H9 (cell line): ENCODE measurements around the gene CTPS1. TPM values are rescaled to one million over a fixed set of nuclear protein-coding genes. Genes with fewer than 3 reads are reported as not detected.

Source experiments
- DNase-seq: peaks from one replicate; pipeline ENCODE4 v3.0.0-alpha.2; 2017
- H2AFZ ChIP-seq: one replicate; pipeline ENCODE4 v1.6.1; 2013; ENCODE audit warnings: mild to moderate bottlenecking, low read length, control low read depth, moderate library complexity
- H2AK5ac ChIP-seq: 2 replicates; pipeline ENCODE4 v1.6.1; 2013; ENCODE audit warnings: low read length, control low read depth, mixed read lengths; ENCODE audit not compliant: insufficient read length
- H2BK120ac ChIP-seq: one replicate; pipeline ENCODE4 v1.6.1; 2013; ENCODE audit warnings: low read depth, mild to moderate bottlenecking, low read length, control low read depth, inconsistent platforms; ENCODE audit not compliant: poor library complexity, severe bottlenecking
- H2BK12ac ChIP-seq: 2 replicates; pipeline ENCODE4 v1.6.1; 2013; ENCODE audit warnings: low read length, control low read depth, mixed read lengths, low read depth; ENCODE audit not compliant: insufficient read length
- H2BK15ac ChIP-seq: 2 replicates; pipeline ENCODE4 v1.6.1; 2013; ENCODE audit warnings: low read depth, low read length, control low read depth
- H2BK20ac ChIP-seq: one replicate; pipeline ENCODE4 v1.6.1; 2013; ENCODE audit warnings: low read depth, mild to moderate bottlenecking, low read length, control low read depth, inconsistent platforms; ENCODE audit not compliant: poor library complexity, severe bottlenecking
- H2BK5ac ChIP-seq: 2 replicates; pipeline ENCODE4 v1.6.1; 2013; ENCODE audit warnings: low read length, control low read depth, mixed read lengths; ENCODE audit not compliant: insufficient read length
- H3K14ac ChIP-seq: 2 replicates; pipeline ENCODE4 v1.6.1; 2013; ENCODE audit warnings: low read length, control low read depth; ENCODE audit not compliant: insufficient read depth
- H3K18ac ChIP-seq: 2 replicates; pipeline ENCODE4 v1.6.1; 2013; ENCODE audit warnings: low read depth, mild to moderate bottlenecking, mixed read lengths, low read length, control low read depth; ENCODE audit not compliant: insufficient read length
- H3K23ac ChIP-seq: 2 replicates; pipeline ENCODE4 v1.6.1; 2013; ENCODE audit warnings: low read length, control low read depth, mixed read lengths, low read depth; ENCODE audit not compliant: insufficient read length
- H3K23me2 ChIP-seq: 2 replicates; pipeline ENCODE4 v1.6.1; 2013; ENCODE audit warnings: low read depth, mild to moderate bottlenecking, mixed read lengths, low read length, control low read depth; ENCODE audit not compliant: insufficient read length, poor library complexity, severe bottlenecking
- H3K27ac ChIP-seq: 2 replicates; pipeline ENCODE4 v1.5.1; 2013; ENCODE audit warnings: low read length, control low read depth, mixed read lengths, low read depth; ENCODE audit not compliant: insufficient read length
- H3K27me3 ChIP-seq: 2 replicates; pipeline ENCODE4 v1.6.1; 2013; ENCODE audit warnings: low read length, control low read depth, inconsistent platforms; ENCODE audit not compliant: insufficient read depth
- H3K4ac ChIP-seq: 2 replicates; pipeline ENCODE4 v1.6.1; 2013; ENCODE audit warnings: low read depth, mild to moderate bottlenecking, control low read depth, inconsistent platforms, low read length, moderate library complexity
- H3K4me1 ChIP-seq: 2 replicates; pipeline ENCODE4 v1.6.1; 2013; ENCODE audit warnings: low read length, control low read depth, inconsistent platforms; ENCODE audit not compliant: insufficient read depth
- H3K4me2 ChIP-seq: 2 replicates; pipeline ENCODE4 v1.6.1; 2013; ENCODE audit warnings: low read length, control low read depth, mixed read lengths; ENCODE audit not compliant: insufficient read length, insufficient read depth
- H3K56ac ChIP-seq: 2 replicates; pipeline ENCODE4 v1.6.1; 2013; ENCODE audit warnings: low read depth, mild to moderate bottlenecking, mixed read lengths, low read length, control low read depth; ENCODE audit not compliant: insufficient read length
- H3K79me1 ChIP-seq: 2 replicates; pipeline ENCODE4 v1.6.1; 2013; ENCODE audit warnings: low read depth, mild to moderate bottlenecking, moderate library complexity, low read length, control low read depth, inconsistent platforms; ENCODE audit not compliant: insufficient read depth, poor library complexity, severe bottlenecking
- H3K79me2 ChIP-seq: 2 replicates; pipeline ENCODE4 v1.6.1; 2013; ENCODE audit warnings: low read length, control low read depth, inconsistent platforms; ENCODE audit not compliant: insufficient read depth
- H3K9ac ChIP-seq: 2 replicates; pipeline ENCODE4 v1.6.1; 2013; ENCODE audit warnings: low read length, control low read depth, mixed read lengths; ENCODE audit not compliant: insufficient read length; ENCODE audit errors: extremely low read depth
- H3K9me3 ChIP-seq: one replicate; pipeline ENCODE4 v1.6.1; 2013; ENCODE audit warnings: low read depth, low read length, inconsistent platforms; ENCODE audit not compliant: control insufficient read depth
- H3T11ph ChIP-seq: one replicate; pipeline ENCODE4 v1.6.1; 2013; ENCODE audit warnings: mild to moderate bottlenecking, low read length, control low read depth, inconsistent platforms
- H4K20me1 ChIP-seq: one replicate; pipeline ENCODE4 v1.6.1; 2013; ENCODE audit not compliant: control insufficient read depth, insufficient read length, insufficient read depth
- H4K5ac ChIP-seq: 2 replicates; pipeline ENCODE4 v1.6.1; 2013; ENCODE audit warnings: low read depth, mild to moderate bottlenecking, mixed read lengths, low read length, control low read depth; ENCODE audit not compliant: insufficient read length
- H4K8ac ChIP-seq: replicated peaks from 2 replicates; pipeline ENCODE4 v1.6.1; 2013; ENCODE audit warnings: low read length, control low read depth, mixed read lengths, low read depth; ENCODE audit not compliant: insufficient read length
- H4K91ac ChIP-seq: 2 replicates; pipeline ENCODE4 v1.6.1; 2013; ENCODE audit warnings: low read depth, mild to moderate bottlenecking, moderate library complexity, mixed read lengths, low read length, control low read depth; ENCODE audit not compliant: insufficient read length
- H3K27ac Mint-ChIP-seq, 3 experiments: 2 replicates in 2 of 3; 3 replicates in 1 of 3; pipeline ENCODE4 v1.8.0; 2020 to 2021; ENCODE audit warnings: mixed read lengths in 3 of 3, mild to moderate bottlenecking in 1 of 3, moderate library complexity in 1 of 3
- H3K27me3 Mint-ChIP-seq: 2 replicates; pipeline ENCODE4 v1.8.0; 2021; ENCODE audit warnings: low read depth, mild to moderate bottlenecking, moderate library complexity, mixed read lengths
- H3K36me3 Mint-ChIP-seq, 3 experiments: 2 replicates in 2 of 3; 3 replicates in 1 of 3; pipeline ENCODE4 v1.8.0; 2020 to 2021; ENCODE audit warnings: low read depth in 3 of 3, mixed read lengths in 3 of 3; ENCODE audit not compliant: insufficient read depth in 1 of 3
- H3K4me1 Mint-ChIP-seq, 2 experiments: 2 replicates each; pipeline ENCODE4 v1.8.0; 2020; ENCODE audit warnings: mixed read lengths in 2 of 2
- H3K4me3 Mint-ChIP-seq, 2 experiments: 2 replicates in 1 of 2; 3 replicates in 1 of 2; pipeline ENCODE4 v1.8.0; 2020 to 2021; ENCODE audit warnings: mild to moderate bottlenecking in 2 of 2, mixed read lengths in 2 of 2, moderate library complexity in 1 of 2
- H3K9me3 Mint-ChIP-seq, 2 experiments: 2 replicates in 1 of 2; 3 replicates in 1 of 2; pipeline ENCODE4 v1.8.0; 2020; ENCODE audit warnings: mild to moderate bottlenecking in 2 of 2, mixed read lengths in 2 of 2, moderate library complexity in 1 of 2
- WGBS: extraction: QIAGEN DNeasy Blood & Tissue Kit; methylation state at CpG from one replicate; pipeline ENCODE4 v1.1.7; 2013; ENCODE audit warnings: missing lambda C conversion rate, low lambda C conversion rate, mixed read lengths; ENCODE audit not compliant: insufficient read length; ENCODE audit errors: extremely low coverage; 5-methylcytosine and 5-hydroxymethylcytosine counted together
- total RNA-seq: library from RNA; stranded (reverse); gene quantifications from 2 replicates; pipeline ENCODE4 v1.2.1, GENCODE V29; 2021
- TF ChIP-seq, protein P1 (sequence below): fragments of 200-600 bp; sonication (generic); conservative IDR thresholded peaks from 3 replicates; pipeline ENCODE4 v1.8.0; 2021; ENCODE audit warnings: antibody characterized with exemption, mild to moderate bottlenecking

The CTPS1 gene
- total RNA-seq, 1 experiment from 2014 or later: 105 TPM

DNA sequence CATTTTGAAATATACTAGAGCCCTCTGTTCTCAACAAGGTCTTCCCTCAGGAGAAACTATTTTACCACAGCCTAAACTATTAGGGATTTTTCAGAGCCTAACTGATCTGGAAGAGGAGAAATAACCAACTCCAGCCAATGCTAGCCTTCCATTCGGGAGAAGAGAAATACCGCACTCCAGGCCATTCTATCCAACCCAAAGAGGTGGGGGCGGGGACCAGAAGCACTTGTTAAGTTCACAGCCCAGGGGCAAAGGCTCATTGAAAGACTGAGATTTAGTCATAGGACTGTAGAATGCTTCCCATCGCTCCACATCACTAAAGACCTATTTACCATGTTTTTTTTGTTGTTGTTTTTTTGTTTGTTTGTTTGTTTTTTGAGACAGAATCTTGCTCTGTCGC is 77.4 kb downstream of the CTPS1 start:
- Histone ChIP-seq H3K4me1 (no peaks in the 10 kb centered on the region), H2BK20ac (no peak overlapping the region), H4K20me1 (no peaks in the 10 kb centered on the region), H3K18ac (no peak overlapping the region), H3K79me1 (no peaks in the 10 kb centered on the region), H2AK5ac (no peak overlapping the region), H2BK5ac (no peak overlapping the region), H3K27me3 (no peaks in the 10 kb centered on the region), H2BK15ac (no peak overlapping the region), H4K91ac (no peak overlapping the region), H4K5ac (no peak overlapping the region), H3T11ph (no peak overlapping the region), H2BK120ac (no peak overlapping the region), H3K27ac (no peak overlapping the region), H3K9ac (no peak overlapping the region), H3K4ac (no peak overlapping the region), H3K79me2 (no peaks in the 10 kb centered on the region), H3K56ac (no peak overlapping the region), H3K4me2 (no peak overlapping the region), H3K9me3 (no peaks in the 10 kb centered on the region), H3K23ac (no peak overlapping the region), H2AFZ (no peak overlapping the region), H4K8ac (no peak overlapping the region), H3K14ac (no peak overlapping the region), H2BK12ac (no peak overlapping the region), H3K23me2 (no peaks in the 10 kb centered on the region)
- DNase-seq: no peak
- Mint-ChIP-seq H3K27ac (no peak overlapping the region), H3K27me3 (no peaks in the 10 kb centered on the region), H3K4me3 (no peak overlapping the region), H3K4me1 (peaks cover 8 to 14% of the 10 kb centered on the region in 2 experiments; a peak in 3 of 4 replicates), H3K9me3 (peaks cover 0 to 8% of the 10 kb centered on the region in 2 experiments; a peak in 4 of 5 replicates), H3K36me3 (peaks cover 27 to 44% (median 28%) of the 10 kb centered on the region in 3 experiments; a peak in 6 of 7 replicates)
- TF ChIP-seq, protein P1, sequence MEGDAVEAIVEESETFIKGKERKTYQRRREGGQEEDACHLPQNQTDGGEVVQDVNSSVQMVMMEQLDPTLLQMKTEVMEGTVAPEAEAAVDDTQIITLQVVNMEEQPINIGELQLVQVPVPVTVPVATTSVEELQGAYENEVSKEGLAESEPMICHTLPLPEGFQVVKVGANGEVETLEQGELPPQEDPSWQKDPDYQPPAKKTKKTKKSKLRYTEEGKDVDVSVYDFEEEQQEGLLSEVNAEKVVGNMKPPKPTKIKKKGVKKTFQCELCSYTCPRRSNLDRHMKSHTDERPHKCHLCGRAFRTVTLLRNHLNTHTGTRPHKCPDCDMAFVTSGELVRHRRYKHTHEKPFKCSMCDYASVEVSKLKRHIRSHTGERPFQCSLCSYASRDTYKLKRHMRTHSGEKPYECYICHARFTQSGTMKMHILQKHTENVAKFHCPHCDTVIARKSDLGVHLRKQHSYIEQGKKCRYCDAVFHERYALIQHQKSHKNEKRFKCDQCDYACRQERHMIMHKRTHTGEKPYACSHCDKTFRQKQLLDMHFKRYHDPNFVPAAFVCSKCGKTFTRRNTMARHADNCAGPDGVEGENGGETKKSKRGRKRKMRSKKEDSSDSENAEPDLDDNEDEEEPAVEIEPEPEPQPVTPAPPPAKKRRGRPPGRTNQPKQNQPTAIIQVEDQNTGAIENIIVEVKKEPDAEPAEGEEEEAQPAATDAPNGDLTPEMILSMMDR: no peak
- WGBS: no CpG with 5 or more reads among the region's 5 CpGs

Other genes starting within 250 kb of the CTPS1 start
- gene KCNQ4, start 195.9 kb upstream of the CTPS1 start, total RNA-seq: 1.4 TPM in 2 replicates
- gene CITED4, start 117.3 kb upstream of the CTPS1 start, total RNA-seq: 9.5 and 10.4 TPM in 2 replicates
- gene SLFNL1, start 42.0 kb downstream of the CTPS1 start, total RNA-seq: 0.11 TPM in 1 of 2 replicates, not detected in the other